ENCODE measurements around the gene PLA2G4E. TPM values are rescaled to one million over a fixed set of nuclear protein-coding genes. Genes with fewer than 3 reads are reported as not detected.

Gene PLA2G4E
- total RNA-seq, 1 experiment from 2014 or later: not detected

DNA sequence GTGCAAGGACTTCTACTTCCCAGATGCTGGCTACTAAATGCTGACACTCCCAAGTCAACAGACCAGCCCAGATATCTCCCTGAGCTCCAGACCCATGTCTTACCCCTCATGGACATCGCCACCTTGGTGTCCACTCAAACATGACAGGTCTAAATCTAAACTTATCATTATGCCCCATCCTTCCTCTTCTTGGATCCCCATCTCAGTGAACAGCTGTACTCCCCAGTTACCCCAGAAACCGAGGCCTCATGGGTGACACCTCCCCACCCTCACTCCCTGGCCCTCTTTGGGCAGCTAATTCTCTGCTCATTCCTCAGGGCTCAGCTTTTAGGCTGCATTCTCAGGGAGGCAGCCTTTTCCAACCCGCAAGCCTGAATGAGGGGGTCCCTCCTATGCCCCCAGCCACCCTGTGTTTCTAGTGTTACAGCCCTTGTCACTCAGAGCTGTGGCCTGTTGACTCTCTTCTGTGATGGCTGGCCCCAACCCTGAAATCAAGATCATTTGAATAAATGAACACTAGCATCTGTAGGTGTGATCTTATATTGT lies 53.8 kb downstream of the PLA2G4E start:
- intact Hi-C loops (cut with micrococcal nuclease): no loop called here
- CTCF ChIA-PET: no interaction called here

DNA sequence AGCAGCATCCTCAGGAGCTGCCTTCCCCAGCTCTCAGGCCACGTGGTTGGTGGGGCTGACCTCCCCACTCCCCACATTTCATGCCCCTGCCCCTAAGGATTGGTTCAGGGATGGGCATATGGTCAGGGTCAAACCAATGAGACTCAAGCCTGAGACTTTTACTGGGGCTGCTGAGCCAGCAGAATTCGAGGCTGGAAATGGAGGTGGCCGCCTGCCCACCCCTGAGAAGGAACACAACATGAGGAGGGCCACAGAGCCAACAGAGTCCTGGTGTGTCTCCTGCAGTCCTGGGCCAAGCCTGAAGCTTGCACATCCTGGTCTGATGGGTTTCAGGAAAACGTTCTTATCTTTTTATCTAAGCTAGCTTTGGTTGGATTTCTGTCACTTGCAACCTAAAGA lies 54.4 kb downstream of the PLA2G4E start:
- DNase-seq: no peak
- H3K9ac ChIP-seq (ENCODE audit: low read length): no peak overlapping the region
- H3K27ac ChIP-seq (ENCODE audit: low read length): no peak overlapping the region
- CTCF ChIA-PET: no interaction called here
- intact Hi-C loops (cut with micrococcal nuclease): no loop called here
- H3K4me2 ChIP-seq (ENCODE audit: low read length): no peak overlapping the region
- H4K20me1 ChIP-seq (ENCODE audit: low read length): peaks cover 61% of the 10 kb centered on the region
- H3K4me3 ChIP-seq (ENCODE audit: low read length): no peak overlapping the region
- no peaks in the 10 kb centered on the region for H3F3A ChIP-seq (ENCODE audit: low read length, unreplicated experiment)
- POLR2A ChIA-PET (ENCODE audit: unreplicated experiment): no interaction called here
- H3K4me1 ChIP-seq (ENCODE audit: insufficient read depth, low read length): peaks cover 37% of the 10 kb centered on the region
- no TSS peak for BruUV-seq (replicated peaks)
- no peak for ATAC-seq
- no peak for TF ChIP-seq EZH2 (IDR thresholded peaks at IDR 0.05; ENCODE audit: low read length, unreplicated experiment)
- TF ChIP-seq EZH2phosphoT487 (IDR thresholded peaks at IDR 0.05; ENCODE audit: borderline replicate concordance, low read length): no peak
- TF ChIP-seq, protein P1, sequence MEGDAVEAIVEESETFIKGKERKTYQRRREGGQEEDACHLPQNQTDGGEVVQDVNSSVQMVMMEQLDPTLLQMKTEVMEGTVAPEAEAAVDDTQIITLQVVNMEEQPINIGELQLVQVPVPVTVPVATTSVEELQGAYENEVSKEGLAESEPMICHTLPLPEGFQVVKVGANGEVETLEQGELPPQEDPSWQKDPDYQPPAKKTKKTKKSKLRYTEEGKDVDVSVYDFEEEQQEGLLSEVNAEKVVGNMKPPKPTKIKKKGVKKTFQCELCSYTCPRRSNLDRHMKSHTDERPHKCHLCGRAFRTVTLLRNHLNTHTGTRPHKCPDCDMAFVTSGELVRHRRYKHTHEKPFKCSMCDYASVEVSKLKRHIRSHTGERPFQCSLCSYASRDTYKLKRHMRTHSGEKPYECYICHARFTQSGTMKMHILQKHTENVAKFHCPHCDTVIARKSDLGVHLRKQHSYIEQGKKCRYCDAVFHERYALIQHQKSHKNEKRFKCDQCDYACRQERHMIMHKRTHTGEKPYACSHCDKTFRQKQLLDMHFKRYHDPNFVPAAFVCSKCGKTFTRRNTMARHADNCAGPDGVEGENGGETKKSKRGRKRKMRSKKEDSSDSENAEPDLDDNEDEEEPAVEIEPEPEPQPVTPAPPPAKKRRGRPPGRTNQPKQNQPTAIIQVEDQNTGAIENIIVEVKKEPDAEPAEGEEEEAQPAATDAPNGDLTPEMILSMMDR (conservative IDR thresholded peaks at IDR 0.05; ENCODE audit: low read depth, low read length): no peak
- no peaks in the 10 kb centered on the region for H3K9me2 ChIP-seq (replicated peaks; ENCODE audit: low read length)
- H3K36me3 ChIP-seq (ENCODE audit: low read depth, low read length): peaks cover 5% of the 10 kb centered on the region; the same call in 1 of the 2 replicates
- no peak overlapping the region for H2AFZ ChIP-seq (ENCODE audit: low read length)
- no peaks in the 10 kb centered on the region for H3K27me3 ChIP-seq (ENCODE audit: low read length)
- peaks cover 93% of the 10 kb centered on the region for H3K79me2 ChIP-seq (ENCODE audit: low read length)
- no peaks in the 10 kb centered on the region for H3K9me3 ChIP-seq (ENCODE audit: low read length)

More for the DNA sequence above, 53.8 kb downstream of the PLA2G4E start:
- no peak overlapping the region for H3K4me3 ChIP-seq (ENCODE audit: low read length)
- TF ChIP-seq, protein P1 (conservative IDR thresholded peaks at IDR 0.05; ENCODE audit: low read depth, low read length): no peak
- TF ChIP-seq EZH2phosphoT487 (IDR thresholded peaks at IDR 0.05; ENCODE audit: borderline replicate concordance, low read length): no peak
- TF ChIP-seq EZH2 (IDR thresholded peaks at IDR 0.05; ENCODE audit: low read length, unreplicated experiment): no peak
- H4K20me1 ChIP-seq (ENCODE audit: low read length): peaks cover 60% of the 10 kb centered on the region
- H3K9me2 ChIP-seq (replicated peaks; ENCODE audit: low read length): no peaks in the 10 kb centered on the region
- no peaks in the 10 kb centered on the region for H3K27me3 ChIP-seq (ENCODE audit: low read length)
- peaks cover 5% of the 10 kb centered on the region; the same call in 1 of the 2 replicates for H3K36me3 ChIP-seq (ENCODE audit: low read depth, low read length)
- H3K4me2 ChIP-seq (ENCODE audit: low read length): no peak overlapping the region
- no peak overlapping the region for H3K27ac ChIP-seq (ENCODE audit: low read length)
- no peak for ATAC-seq
- H3K9ac ChIP-seq (ENCODE audit: low read length): no peak overlapping the region
- no peaks in the 10 kb centered on the region for H3F3A ChIP-seq (ENCODE audit: low read length, unreplicated experiment)
- BruUV-seq (replicated peaks): no TSS peak
- POLR2A ChIA-PET (ENCODE audit: unreplicated experiment): no interaction called here
- no peaks in the 10 kb centered on the region for H3K9me3 ChIP-seq (ENCODE audit: low read length)
- no peak for DNase-seq
- H3K79me2 ChIP-seq (ENCODE audit: low read length): peaks cover 92% of the 10 kb centered on the region
- no peak overlapping the region for H2AFZ ChIP-seq (ENCODE audit: low read length)
- H3K4me1 ChIP-seq (ENCODE audit: insufficient read depth, low read length): peaks cover 31% of the 10 kb centered on the region
